Colonic mucosa (tissue), 4 donors: ENCODE measurements around the gene KHK. TPM values are rescaled to one million over a fixed set of nuclear protein-coding genes. Genes with fewer than 3 reads are reported as not detected.

Experiments used
- DNase-seq: peaks from one replicate; pipeline ENCODE4 v3.0.0-alpha.2; 2020
- H3K27ac ChIP-seq: fragments of 200-600 bp; one replicate; pipeline ENCODE4 v1.8.0; 2021
- H3K27me3 ChIP-seq: fragments of 200-600 bp; one replicate; pipeline ENCODE4 v1.8.0; 2021
- H3K36me3 ChIP-seq: fragments of 200-600 bp; one replicate; pipeline ENCODE4 v1.8.0; 2021
- H3K4me1 ChIP-seq: fragments of 200-600 bp; one replicate; pipeline ENCODE4 v1.8.0; 2021; ENCODE audit warnings: mild to moderate bottlenecking
- H3K4me3 ChIP-seq: fragments of 200-600 bp; one replicate; pipeline ENCODE4 v1.8.0; 2021
- H3K9ac ChIP-seq, 2 donors: one replicate each; pipeline ENCODE4 v1.7.0; 2013; ENCODE audit warnings: control low read depth in 2 of 2, low read depth in 2 of 2, low read length in 2 of 2
- H3K9me3 ChIP-seq: fragments of 200-600 bp; one replicate; pipeline ENCODE4 v1.8.0; 2021
- intact Hi-C: fragments of 100-400 bp; cut with DNase I; formaldehyde crosslinking; loops from one replicate; pipeline ENCODE4 v1.14.1; 2022
- total RNA-seq, 2 donors: library from RNA; stranded (reverse); fragmentation: NEBNext Ultra II Directional in 1 of 2; extraction: Animal tissue kit (Norgen Biotek cat#: 25700) in 1 of 2; gene quantifications; one replicate each; pipeline ENCODE4 v1.2.1, GENCODE V29; 2021
- TF ChIP-seq, protein P1 (sequence below): fragments of 200-600 bp; IDR thresholded peaks from one replicate; pipeline ENCODE4 v1.8.0; 2022; ENCODE audit warnings: antibody characterized with exemption, mild to moderate bottlenecking
- donor health status: healthy.
- donor health status: DM: no; HTN: no; CAD: no.
- donor health status: DM: no; HTN: no; CAD: no.

Gene KHK
- total RNA-seq, 2 donors from 2014 or later = 8.9 to 20.3 TPM

DNA sequence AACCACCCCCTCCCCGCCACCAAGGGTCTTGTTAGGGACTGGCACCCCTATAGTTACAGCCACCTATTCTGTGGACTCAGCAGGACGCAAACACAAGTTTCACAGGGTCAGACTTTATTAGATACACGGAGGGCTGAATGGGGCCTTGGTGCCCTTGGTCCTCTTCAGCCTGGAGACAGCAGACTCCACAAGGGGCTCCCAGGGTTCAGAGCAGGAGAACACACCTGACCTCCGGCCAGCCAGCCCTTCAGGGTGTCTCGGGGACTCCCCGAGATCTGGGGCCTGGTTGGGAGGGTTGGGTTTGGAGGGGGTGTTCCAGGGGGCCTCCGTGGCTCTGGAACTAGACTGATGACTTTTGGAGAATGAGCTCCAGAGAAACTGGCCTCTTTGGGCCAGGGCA is 50.2 kb downstream of the KHK start:
- H3K27ac ChIP-seq = no peak overlapping the region
- H3K9ac ChIP-seq = no peak overlapping the region
- no peaks in the 10 kb centered on the region for H3K27me3 ChIP-seq
- intact Hi-C loops = no loop called here
- no peaks in the 10 kb centered on the region for H3K4me1 ChIP-seq
- no peaks in the 10 kb centered on the region for H3K9me3 ChIP-seq
- DNase-seq = no peak
- no peaks in the 10 kb centered on the region for H3K36me3 ChIP-seq
- TF ChIP-seq, protein P1, sequence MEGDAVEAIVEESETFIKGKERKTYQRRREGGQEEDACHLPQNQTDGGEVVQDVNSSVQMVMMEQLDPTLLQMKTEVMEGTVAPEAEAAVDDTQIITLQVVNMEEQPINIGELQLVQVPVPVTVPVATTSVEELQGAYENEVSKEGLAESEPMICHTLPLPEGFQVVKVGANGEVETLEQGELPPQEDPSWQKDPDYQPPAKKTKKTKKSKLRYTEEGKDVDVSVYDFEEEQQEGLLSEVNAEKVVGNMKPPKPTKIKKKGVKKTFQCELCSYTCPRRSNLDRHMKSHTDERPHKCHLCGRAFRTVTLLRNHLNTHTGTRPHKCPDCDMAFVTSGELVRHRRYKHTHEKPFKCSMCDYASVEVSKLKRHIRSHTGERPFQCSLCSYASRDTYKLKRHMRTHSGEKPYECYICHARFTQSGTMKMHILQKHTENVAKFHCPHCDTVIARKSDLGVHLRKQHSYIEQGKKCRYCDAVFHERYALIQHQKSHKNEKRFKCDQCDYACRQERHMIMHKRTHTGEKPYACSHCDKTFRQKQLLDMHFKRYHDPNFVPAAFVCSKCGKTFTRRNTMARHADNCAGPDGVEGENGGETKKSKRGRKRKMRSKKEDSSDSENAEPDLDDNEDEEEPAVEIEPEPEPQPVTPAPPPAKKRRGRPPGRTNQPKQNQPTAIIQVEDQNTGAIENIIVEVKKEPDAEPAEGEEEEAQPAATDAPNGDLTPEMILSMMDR = no peak
- H3K4me3 ChIP-seq = no peak overlapping the region

DNA sequence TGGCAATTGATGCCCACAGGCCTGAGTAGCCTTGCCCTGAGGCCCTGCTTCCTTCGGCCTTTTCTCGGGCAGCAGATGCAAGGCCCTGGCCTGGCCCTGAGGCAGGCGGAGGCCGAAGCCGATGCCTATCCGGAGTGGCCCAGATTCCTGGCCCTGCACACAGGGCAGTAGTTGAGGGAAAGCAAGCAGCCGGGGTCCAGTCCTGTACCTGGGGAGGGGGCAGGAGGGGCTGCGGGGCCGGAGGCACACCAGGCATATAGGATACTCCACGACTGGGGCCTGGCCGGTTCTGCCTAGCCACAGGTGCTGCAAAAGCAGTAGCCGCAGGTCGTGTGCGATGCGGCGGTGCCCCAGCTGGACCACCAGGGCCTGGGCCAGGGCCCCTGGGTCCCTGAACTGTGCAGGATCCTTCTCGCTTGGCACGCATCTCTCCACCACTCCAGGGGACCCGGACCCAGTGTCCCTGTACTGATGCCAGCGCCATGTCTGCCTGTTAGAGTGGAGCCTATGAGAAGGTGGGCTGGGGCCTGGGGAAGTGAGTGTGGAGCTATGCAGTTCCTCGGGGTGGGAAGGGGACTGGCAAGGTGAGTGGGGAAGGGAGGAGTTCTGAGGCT is 50.9 kb downstream of the KHK start:
- Histone ChIP-seq H3K9me3 (no peaks in the 10 kb centered on the region), H3K4me3 (no peak overlapping the region), H3K4me1 (no peaks in the 10 kb centered on the region), H3K27me3 (no peaks in the 10 kb centered on the region), H3K9ac (no peak overlapping the region), H3K36me3 (no peaks in the 10 kb centered on the region), H3K27ac (no peak overlapping the region)
- no peak for DNase-seq
- TF ChIP-seq, protein P1 = no peak
- intact Hi-C loops = no loop called here

- H3K9me3 ChIP-seq = no peaks in the 10 kb centered on the region
- TF ChIP-seq, protein P1 = no peak
- no peaks in the 10 kb centered on the region for H3K4me1 ChIP-seq
- H3K27me3 ChIP-seq = no peaks in the 10 kb centered on the region
- no peak overlapping the region for H3K9ac ChIP-seq
- H3K27ac ChIP-seq = no peak overlapping the region
- no peaks in the 10 kb centered on the region for H3K36me3 ChIP-seq
- H3K4me3 ChIP-seq = no peak overlapping the region
- no peak for DNase-seq
- intact Hi-C loops = no loop called here
These were observed 51.5 kb downstream of the KHK start for GRCh38 chr2:27138111-27138510.

DNA sequence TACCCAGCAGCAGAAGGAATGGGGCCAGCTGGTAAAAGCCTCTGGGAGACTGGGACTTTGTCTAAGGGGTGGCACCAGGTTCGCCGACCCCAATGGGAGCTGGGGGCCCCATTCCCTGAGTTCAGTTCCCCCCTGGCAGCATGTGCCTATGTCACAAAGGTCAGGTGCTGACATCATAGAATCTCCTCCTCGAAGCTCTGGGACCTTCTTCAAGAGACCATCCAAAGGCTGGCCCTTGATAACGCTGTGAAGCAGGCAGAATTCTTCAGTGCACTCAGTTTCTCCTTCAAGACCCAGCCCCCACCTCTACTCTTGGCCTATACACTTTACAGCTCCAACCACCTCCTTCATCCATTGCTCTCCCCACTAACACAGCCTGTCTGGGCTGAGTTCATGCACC is 52.7 kb downstream of the KHK start, which contains the start of gene PRR30:
Gene PRR30 (minus strand): TSS at position 101 of the 400 bp plus-strand sequence. CDS start 1,081 bp downstream, outside the sequence.
- Histone ChIP-seq H3K4me1 (no peaks in the 10 kb centered on the region), H3K27me3 (no peaks in the 10 kb centered on the region), H3K9me3 (no peaks in the 10 kb centered on the region), H3K27ac (no peak within 1 kb of the TSS), H3K36me3 (no peaks in the 10 kb centered on the region), H3K9ac (no peak within 1 kb of the TSS), H3K4me3 (no peak within 1 kb of the TSS)
- DNase-seq = no peak
- intact Hi-C loops = no loop called here
- TF ChIP-seq, protein P1 = no peak

DNA sequence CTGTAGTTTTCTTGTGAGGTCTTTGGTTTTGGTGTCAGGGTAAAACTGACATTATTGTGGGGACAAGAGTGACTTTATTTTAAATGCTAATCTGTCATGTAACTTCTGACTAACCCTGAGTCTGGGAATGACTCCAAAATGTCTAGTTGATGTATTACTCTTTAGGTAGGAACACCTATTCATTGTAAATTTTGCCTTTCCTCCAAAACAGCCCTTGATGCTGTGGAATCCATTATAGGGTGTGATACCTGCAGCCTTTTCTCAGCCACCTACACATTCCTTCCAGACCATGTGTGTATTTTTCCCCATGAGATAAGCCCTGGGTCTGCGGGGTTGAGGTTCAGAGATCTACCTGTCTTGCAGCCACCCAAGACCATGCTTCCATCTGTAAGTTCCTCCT is 56.7 kb downstream of the KHK start:
- DNase-seq = no peak
- intact Hi-C loops = no loop called here
- no peaks in the 10 kb centered on the region for H3K36me3 ChIP-seq

More for the DNA sequence above, 56.7 kb downstream of the KHK start:
- H3K27ac ChIP-seq = no peak overlapping the region
- H3K9ac ChIP-seq = no peak overlapping the region
- no peaks in the 10 kb centered on the region for H3K4me1 ChIP-seq
- no peak overlapping the region for H3K4me3 ChIP-seq
- no peaks in the 10 kb centered on the region for H3K27me3 ChIP-seq
- no peaks in the 10 kb centered on the region for H3K9me3 ChIP-seq
- TF ChIP-seq, protein P1 = no peak
